ENCODE data around the gene GASK1A. TPM values are rescaled to one million over a fixed set of nuclear protein-coding genes. Genes with fewer than 3 reads are reported as not detected.

Gene GASK1A
- total RNA-seq, 1 donor from 2014 or later, result 0.92 TPM

DNA sequence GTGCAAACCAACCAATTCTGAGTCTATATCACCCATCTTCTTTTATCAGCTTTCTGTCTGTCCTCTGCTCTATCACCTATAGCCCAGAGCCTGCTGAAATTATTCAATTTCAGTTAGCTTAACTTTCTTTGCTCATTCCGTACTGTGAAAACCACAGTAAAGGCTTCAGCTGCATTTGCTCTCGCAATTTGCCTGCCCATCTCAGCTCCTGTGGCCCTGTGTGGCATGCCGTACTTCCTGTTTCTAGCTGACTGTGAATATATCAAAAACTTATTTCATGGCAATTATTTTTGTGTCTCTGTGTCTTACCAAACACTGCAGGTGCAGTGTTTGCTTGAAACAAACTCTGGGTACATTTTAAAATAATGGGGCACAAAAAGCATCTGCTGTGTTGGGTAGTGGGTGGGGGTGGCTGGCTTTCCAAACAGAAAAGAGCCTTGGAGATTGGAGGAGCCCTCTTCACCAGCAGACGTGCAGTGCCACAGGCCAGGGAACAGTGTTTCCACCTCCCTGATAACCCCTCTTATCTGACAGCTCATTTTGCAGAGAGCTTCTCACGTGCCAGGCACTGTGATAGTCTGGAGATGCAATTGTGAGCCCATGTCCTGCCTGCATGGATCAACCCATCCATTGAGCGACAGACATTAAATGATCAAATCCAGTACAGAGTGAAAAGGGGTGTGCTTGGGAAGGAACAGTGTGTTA is 45.2 kb downstream of the GASK1A start:
- intact Hi-C loops (cut with DNase I), result no loop called here

DNA sequence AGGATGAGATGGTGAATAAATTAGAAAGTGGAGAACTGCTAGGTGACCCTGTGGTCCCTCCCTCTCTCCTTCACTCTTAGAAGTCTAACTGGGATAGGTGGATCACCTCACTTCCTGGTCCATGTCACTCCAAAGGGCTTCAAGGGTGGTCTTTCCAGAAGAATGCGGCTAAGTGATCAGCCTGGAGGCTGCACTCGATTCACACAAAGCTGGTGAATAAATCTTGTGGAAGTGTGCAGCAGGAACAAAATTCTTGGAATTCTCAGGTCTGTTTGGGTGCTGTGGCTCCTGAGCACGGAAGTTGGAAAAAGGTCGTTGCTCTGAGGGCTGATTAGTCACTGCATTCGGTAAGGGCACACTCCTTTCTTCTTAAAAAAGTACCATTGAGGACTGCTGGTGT is 46.3 kb downstream of the GASK1A start:
- no peak for DNase-seq (ENCODE audit: missing footprints)
- intact Hi-C loops (cut with DNase I), result no loop called here
- ATAC-seq, result no peak

More for the DNA sequence above, 45.2 kb downstream of the GASK1A start:
- ATAC-seq (no peak), DNase-seq (ENCODE audit: missing footprints) (no peak)

DNA sequence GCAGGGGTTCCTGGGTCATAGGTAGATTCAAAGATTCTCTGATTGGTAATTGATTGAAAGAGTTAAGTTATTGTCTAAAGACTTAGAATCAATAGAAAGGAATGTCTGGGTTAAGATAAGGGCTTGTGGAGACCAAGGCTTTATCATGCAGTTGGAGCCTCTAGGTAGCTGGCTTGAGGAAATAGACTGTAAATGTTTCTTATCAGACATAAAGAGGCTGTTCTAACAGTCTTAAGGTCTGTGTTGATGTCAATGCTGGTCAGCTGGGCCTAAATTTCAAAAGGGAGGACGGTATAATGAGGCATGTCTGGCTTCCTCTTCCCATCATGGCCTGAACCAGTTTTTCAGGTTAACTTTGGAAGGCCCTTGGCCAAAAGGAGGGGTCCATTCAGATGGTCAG is 48.9 kb downstream of the GASK1A start:
- DNase-seq (ENCODE audit: missing footprints) (no peak), ATAC-seq (no peak)
- intact Hi-C loops (cut with DNase I), result no loop called here

DNA sequence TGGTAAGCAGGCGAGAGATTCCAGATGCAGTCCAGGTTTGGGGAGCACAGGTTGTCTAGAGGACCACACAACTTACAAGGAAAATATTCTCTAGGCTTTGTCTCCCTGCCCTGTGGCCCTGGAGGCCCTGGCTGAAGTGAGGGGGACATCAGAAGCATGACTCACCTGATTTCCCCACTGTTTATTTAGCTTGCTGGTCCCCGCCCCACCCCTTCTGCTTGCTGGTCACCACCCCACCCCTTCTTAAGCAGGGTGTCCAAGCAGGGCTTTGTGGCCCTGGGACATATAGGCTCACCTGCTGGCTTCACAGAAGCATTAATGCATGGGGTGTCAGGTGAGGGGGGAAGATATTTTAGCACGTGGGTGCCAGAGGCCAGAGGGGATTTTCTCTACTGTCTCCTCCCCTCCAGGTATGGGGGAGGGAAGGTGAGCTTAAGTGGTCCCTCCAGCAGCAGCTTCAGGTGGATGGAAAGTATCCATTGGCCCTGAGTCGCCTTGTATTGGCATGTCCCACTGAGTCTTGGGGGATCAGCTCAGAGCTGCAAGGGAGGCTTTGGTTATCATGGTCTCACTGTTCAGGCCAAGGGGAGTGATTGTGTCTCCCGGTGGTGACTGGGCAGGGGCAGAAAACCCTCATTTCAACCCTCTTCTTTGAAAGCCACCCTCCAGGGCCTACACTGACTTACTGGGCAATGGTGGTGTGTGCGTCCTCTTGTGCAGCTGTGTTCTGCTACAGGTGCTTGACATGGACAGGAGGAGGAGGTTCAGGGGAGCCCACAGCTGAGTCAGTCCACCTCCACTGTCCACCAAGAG is 49.8 kb downstream of the GASK1A start:
- no peak for ATAC-seq
- DNase-seq (ENCODE audit: missing footprints), result no peak
- intact Hi-C loops (cut with DNase I), result no loop called here

DNA sequence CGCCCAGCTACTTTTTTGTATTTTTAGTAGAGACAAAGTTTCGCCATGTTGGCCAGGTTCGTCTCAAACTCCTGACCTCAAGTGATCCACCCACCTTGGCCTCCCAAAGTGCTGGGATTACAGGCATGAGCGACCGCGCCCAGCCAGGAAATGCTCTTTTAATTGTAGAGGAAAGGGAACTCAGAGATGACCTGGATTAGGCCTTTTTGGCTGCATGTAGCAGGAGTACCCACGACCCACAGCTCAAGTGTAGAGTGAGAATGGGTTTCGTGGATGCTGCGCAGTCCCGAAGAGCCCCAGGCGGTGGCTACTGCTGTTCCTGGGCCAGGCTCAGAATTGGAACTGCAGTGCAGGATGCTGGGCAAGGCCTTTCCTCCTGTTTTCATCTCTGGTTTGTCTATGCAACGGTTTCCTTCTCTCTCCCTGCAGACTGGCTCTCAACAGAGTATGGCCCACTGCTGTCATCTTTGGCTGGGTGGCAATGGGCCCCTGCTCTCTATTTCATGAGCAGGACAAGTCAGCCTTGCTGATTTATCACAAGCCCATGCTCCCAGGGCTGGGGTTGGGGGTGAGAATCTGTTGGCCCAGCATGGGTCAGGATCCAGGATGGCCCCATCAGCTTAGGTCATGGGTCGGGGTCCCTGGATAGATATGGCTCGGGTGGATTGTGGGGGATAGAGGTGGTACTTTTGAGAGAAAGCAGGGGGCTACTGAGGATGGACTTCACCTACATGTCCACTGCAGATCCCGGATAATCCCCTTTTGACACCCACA is 51.2 kb downstream of the GASK1A start:
- DNase-seq (ENCODE audit: missing footprints) (no peak), ATAC-seq (no peak)
- intact Hi-C loops (cut with DNase I), result no loop called here

DNA sequence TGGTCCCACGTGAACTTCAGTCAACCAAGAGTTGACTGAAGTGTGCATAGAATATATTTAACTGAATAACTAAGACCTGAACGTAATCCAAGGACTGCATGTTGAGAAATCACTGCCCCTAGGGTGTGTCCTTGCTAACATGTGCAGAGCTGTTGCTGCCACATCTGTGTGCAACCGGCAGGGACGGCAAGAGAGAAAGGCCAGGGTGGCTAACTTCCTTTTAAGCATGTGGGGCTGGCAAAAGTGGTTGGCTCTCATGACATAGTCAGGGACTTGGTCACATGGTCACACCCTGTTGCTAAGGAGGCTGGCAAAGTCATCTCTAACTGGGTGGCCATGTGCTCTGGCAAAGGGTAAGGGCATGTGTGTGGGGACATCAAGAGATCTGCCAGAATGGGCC is 52.4 kb downstream of the GASK1A start:
- peak; percentile 72 for DNase-seq (ENCODE audit: missing footprints)
- peak; percentile 92 for ATAC-seq
- intact Hi-C loops (cut with DNase I), result no loop called here

DNA sequence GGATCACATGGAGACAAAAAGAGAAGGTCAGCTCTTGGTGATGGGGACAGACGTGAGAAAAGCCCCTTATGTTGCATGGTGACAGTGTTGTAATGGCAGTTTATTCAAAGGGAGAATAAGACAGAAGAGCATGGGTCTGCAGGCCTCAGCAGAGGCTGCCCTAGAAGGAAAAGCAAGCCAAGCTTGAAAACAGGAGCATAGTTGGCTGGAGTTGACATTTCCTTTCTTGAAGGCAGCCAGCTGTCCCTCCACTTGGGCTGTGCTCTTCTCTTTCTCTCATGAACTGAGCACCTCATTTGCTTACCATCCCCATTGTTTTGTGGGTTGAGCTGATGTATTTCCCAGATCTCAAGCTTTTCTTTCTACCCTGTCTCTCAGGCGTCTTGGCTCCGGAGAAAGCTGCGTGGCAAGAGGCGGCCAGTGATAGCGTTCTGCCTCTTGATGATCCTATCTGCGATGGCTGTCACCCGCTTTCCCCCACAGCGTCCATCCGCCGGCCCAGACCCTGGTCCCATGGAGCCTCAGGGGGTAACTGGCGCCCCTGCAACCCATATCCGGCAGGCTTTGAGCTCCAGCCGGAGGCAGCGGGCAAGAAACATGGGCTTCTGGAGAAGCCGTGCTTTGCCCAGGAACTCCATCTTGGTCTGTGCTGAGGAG is 52.9 kb downstream of the GASK1A start:
- ATAC-seq, result peak; percentile 72
- DNase-seq (ENCODE audit: missing footprints), result no peak
- intact Hi-C loops (cut with DNase I), result no loop called here

DNA sequence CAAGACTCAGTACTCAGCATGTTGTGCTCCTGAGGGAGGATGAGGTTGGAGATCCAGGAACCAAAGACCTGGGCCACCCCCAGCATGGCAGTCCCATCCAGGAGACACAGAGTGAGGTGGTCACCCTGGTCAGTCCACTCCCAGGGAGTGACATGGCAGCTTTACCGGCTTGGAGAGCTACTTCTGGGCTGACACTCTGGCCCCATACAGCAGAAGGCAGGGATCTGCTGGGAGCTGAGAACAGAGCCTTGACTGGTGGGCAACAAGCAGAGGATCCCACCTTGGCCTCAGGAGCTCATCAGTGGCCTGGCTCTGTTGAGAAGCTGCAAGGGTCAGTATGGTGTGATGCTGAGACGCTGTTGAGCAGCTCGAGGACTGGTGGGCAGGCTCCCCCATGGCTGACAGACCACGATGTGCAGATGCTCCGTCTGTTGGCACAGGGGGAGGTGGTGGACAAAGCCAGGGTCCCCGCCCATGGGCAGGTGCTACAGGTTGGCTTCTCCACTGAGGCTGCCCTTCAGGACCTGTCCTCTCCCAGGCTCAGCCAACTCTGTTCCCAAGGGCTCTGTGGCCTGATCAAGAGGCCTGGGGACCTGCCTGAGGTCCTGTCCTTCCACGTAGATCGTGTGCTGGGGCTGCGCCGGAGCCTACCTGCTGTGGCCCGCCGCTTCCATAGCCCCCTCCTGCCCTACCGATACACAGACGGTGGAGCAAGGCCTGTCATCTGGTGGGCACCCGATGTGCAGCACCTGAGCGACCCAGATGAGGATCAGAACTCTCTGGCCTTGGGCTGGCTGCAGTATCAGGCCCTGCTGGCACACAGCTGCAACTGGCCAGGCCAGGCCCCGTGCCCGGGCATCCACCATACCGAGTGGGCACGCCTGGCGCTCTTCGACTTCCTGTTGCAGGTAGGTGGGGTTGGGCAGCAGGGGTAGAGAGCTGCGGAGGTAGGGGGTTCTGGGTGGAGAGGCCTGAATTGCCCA is 53.8 kb downstream of the GASK1A start:
- intact Hi-C loops (cut with DNase I), result no loop called here
- ATAC-seq (no peak), DNase-seq (ENCODE audit: missing footprints) (no peak)

DNA sequence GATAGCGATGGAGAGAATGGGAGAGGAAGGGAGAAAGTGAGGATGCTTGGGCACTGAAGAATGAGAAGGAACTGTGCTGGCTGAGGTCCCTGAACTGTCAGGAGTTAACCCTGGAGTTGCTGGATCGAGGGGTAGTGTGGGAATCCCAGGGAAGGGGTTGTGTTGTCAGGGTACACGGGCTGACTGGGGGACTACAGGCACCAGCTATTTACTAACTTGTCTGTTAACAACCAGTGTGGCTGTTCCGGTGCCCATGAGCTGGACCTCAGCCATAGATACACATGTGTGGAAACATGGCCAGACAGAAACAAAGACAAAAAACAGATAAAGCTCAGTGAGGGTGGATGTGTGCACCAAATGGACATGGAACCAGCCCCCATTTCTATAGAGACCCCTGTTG is 55.1 kb downstream of the GASK1A start:
- no peak for ATAC-seq
- intact Hi-C loops (cut with DNase I), result no loop called here
- DNase-seq (ENCODE audit: missing footprints), result no peak

DNA sequence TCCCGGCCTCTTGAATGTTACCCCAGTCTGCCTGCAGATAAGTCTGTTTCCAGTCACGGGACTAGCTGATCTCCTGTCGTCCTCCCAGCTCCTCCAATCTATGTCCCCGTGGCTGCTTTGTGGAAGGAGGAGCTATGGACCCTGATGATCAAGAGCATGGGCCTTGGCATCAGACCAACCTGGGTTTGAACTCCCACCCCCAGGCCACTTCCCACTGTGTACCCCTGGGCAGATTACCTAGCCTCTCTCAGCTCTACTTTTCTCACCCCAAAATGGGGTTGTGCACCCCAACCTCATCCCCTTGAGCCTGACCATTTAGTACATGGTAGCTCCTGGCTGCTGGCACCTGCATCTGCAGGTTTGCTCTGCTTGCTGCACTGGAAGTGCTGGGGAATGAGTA is 55.8 kb downstream of the GASK1A start:
- DNase-seq (ENCODE audit: missing footprints) (no peak), ATAC-seq (no peak)
- intact Hi-C loops (cut with DNase I), result no loop called here

DNA sequence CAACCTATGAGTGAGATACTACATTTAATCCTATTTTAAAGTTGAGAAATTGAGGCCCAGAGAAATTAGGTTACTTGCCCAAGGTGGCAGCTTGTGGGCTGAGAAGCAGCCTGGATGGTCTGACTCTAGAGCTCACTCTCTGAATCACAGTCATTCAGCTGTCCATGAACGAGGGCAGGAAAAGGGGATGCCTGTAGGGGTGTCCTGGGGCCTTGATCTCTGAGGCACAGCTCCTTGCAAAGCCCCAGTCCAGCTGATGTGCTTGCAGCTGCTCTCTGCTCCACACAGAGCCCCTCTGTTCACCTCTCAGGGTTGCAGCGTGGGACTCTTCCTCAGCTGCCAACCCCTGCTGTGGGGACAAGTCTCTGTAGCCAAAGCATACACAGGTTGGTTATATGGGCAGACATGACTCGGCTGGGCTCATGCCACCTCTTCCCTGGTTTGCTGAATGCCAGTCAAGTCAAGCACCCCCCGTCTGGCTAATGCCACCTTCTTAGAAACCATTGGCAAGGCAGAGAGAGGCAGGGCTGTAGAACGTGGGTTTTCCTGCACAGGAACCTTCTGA is 56.8 kb downstream of the GASK1A start:
- ATAC-seq, result no peak
- intact Hi-C loops (cut with DNase I), result no loop called here
- DNase-seq (ENCODE audit: missing footprints), result no peak

DNA sequence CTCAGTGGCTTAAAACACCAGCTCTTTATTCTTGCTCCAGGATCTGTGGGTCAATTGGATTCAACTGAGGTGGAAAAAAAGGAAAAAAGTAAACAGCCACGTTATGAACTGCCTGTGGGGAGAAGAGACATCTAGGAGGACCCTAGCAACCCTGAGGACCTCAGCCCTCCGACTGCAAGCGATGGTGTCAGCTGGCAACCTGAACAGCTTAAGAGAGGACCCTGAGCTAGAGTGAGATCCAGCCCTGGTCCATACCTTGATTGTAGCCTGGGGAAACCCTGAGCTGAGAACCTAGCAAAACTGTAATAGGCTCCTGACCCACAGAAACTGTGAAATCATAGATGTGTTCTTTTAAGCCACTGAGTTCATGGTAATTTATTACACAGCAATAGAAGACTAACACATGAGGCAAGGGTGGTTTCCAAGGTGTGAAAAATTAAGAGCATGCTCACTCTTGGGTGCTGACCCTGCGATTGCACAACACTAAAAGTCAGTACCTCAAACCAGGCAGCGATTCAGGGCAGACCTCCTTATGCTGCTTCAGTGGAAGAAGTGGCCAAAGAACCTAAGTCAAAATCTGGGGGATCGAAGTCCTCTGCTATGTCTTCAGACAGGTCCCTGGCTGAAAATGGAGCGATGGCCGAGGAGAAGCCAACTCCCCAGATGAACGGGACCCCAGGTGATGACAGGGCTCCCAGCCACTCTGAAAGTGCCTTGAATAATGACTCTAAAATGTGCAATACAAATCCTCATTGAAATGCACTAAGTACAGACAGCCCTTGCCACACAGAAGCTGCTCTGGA is 57.7 kb downstream of the GASK1A start:
- ATAC-seq, result no peak
- DNase-seq (ENCODE audit: missing footprints), result no peak

DNA sequence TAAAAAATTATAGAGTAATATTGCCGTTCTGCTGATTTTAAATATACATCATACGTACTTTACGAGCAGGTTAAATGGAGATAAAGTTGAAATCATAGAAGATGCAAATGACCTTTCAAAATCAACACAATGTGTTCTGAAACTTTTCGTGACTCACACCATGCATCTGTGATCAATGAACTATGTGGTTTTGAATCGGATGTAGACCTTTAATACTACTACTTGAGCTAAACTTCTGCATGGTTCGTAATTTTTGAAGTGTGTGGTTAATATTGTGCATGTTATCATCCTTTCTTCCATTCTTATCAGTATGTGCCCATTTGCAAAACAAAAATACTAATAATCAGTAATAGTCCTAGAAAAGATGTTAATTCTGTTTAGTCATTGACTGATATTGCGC is 58.9 kb downstream of the GASK1A start:
- no peak for ATAC-seq
- no peak for DNase-seq (ENCODE audit: missing footprints)
- intact Hi-C loops (cut with DNase I), result no loop called here

More for the DNA sequence above, 57.7 kb downstream of the GASK1A start:
- intact Hi-C loops (cut with DNase I), result no loop called here

DNA sequence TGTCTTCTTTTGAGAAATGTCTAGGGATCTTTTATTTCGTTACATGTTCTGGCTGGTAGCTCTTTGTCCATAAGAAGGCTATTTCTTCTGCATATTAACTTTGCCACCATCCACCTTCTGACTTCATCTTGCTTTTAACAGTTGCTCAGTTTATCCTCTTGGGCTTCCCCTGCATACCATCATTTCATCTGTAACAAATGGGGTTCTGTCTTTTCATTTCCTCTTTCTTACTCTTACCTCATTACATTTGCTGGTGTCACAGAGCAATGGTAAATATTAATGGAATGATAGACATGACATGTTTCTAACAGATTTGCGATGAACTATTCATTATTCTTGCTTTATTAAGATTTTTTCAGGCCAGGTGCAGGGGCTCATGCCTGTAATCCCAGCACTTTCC is 62.4 kb downstream of the GASK1A start:
- no peak for DNase-seq (ENCODE audit: missing footprints)
- ATAC-seq, result no peak
- intact Hi-C loops (cut with DNase I), result no loop called here

DNA sequence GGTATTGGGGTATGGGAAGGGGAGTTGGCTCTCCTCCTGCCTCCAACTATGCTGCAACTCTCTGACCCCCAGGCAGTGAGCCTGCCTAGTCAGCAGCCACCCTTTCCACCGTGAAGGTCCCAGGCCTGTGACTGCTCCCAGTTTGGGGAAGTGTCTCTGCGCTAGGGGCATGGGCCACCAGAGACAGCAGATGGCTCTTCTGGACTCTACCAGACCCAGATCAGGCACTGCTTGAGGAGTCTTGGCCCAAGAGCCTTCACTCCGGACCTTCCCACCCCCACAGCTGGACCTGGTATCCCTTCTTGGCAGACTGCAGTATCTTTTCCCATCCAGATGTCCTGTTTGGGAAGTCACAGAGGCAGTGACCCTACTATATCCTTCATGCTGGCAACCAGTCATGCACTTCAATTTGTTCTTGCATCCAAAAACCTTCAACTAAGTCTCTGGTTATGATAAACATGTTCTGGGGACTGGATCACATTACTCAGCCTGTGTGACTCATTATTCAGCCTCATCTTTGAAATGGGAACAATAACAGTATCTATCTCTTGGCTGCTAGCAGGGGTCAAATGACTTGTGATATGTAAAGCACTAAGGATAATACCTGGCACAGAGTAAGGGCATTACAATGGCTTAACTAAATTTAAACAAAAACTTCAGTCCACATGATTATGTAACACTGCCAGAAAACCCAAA is 64.1 kb downstream of the GASK1A start:
- DNase-seq (ENCODE audit: missing footprints), result no peak
- ATAC-seq, result peak; percentile 88
- intact Hi-C loops (cut with DNase I), result no loop called here

DNA sequence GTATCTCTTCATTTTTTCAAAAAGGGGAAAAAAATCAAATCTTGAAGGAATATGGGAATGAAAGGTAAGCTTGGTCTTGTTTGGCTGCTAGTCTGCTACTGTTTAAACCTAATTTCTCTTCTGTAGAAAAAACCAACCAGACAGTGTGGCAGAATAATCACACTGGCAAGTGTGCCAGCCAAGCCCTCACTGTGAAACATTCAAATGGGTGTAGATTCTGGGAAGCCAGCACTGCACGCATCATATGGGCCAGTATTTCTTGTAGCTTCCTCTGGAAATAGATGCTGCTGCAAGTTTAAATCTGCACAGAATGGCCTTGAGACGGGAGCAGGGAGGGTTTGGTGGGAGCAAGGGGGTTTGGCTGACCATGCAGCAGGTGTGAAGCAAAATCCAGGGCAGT is 64.7 kb downstream of the GASK1A start:
- ATAC-seq (no peak), DNase-seq (ENCODE audit: missing footprints) (no peak)
- intact Hi-C loops (cut with DNase I), result no loop called here

All from Right ventricle myocardium inferior (tissue), 1 donor.